ENCODE measurements around the gene NPEPPS. TPM values are rescaled to one million over a fixed set of nuclear protein-coding genes. Genes with fewer than 3 reads are reported as not detected.

Gene NPEPPS
- total RNA-seq, 1 experiment from 2014 or later, result 137 TPM

DNA sequence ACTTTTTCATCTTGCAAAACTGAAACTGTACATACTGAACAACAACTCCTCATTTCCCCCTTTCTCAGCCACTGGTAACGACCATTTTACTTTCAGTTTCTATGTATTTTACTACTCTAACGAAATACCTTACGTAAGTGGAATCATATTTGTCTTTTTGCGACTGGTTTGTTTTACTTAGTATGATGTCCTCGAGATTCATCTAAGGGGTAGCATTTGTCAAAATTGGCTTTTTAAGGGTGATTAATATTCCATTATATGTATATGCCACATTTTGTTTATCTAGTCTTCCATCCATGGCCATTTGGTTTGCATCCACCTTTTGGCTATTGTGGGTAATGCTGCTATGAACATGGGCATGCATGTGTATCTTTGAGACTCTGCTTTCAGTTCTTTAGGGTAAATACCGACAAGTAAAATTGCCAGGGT is 129.2 kb downstream of the NPEPPS start:
- Histone ChIP-seq H3K4me1 (ENCODE audit: control insufficient read depth, insufficient read depth, low read length) (peaks cover under 1% of the 10 kb centered on the region; the same call in 1 of the 2 replicates), H3K36me3 (ENCODE audit: control insufficient read depth, insufficient read depth, low read length) (peaks cover 77% of the 10 kb centered on the region), H3K9me3 (ENCODE audit: control insufficient read depth, insufficient read depth, low read depth, low read length) (no peaks in the 10 kb centered on the region), H3K27me3 (ENCODE audit: control insufficient read depth, insufficient read depth, low read length) (no peaks in the 10 kb centered on the region), H3K4me3 (ENCODE audit: low read depth in 2 of 2, low read length in 2 of 2) (no peak overlapping the region), H3K27ac (ENCODE audit: low read length) (no peak overlapping the region)
- DNase-seq (ENCODE audit: low read depth, low spot score) (no peak), ATAC-seq (no peak)
- CTCF ChIA-PET, result no interaction called here
- POLR2A ChIA-PET, result no interaction called here
- TF ChIP-seq SIN3A (IDR thresholded peaks at IDR 0.05; ENCODE audit: borderline replicate concordance, insufficient read depth, low read depth, low read length) (no peak), TCF7L2 (IDR thresholded peaks at IDR 0.05; ENCODE audit: low read depth, low read length) (no peak), POLR2AphosphoS5 (IDR thresholded peaks at IDR 0.05; ENCODE audit: low read depth, low read length) (no peak)
- TF ChIP-seq, protein P1, sequence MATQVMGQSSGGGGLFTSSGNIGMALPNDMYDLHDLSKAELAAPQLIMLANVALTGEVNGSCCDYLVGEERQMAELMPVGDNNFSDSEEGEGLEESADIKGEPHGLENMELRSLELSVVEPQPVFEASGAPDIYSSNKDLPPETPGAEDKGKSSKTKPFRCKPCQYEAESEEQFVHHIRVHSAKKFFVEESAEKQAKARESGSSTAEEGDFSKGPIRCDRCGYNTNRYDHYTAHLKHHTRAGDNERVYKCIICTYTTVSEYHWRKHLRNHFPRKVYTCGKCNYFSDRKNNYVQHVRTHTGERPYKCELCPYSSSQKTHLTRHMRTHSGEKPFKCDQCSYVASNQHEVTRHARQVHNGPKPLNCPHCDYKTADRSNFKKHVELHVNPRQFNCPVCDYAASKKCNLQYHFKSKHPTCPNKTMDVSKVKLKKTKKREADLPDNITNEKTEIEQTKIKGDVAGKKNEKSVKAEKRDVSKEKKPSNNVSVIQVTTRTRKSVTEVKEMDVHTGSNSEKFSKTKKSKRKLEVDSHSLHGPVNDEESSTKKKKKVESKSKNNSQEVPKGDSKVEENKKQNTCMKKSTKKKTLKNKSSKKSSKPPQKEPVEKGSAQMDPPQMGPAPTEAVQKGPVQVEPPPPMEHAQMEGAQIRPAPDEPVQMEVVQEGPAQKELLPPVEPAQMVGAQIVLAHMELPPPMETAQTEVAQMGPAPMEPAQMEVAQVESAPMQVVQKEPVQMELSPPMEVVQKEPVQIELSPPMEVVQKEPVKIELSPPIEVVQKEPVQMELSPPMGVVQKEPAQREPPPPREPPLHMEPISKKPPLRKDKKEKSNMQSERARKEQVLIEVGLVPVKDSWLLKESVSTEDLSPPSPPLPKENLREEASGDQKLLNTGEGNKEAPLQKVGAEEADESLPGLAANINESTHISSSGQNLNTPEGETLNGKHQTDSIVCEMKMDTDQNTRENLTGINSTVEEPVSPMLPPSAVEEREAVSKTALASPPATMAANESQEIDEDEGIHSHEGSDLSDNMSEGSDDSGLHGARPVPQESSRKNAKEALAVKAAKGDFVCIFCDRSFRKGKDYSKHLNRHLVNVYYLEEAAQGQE (IDR thresholded peaks at IDR 0.05; ENCODE audit: insufficient read depth in 1 of 2, low read depth in 2 of 2, low read length in 1 of 2), result no peak
- TF ChIP-seq, protein P2, sequence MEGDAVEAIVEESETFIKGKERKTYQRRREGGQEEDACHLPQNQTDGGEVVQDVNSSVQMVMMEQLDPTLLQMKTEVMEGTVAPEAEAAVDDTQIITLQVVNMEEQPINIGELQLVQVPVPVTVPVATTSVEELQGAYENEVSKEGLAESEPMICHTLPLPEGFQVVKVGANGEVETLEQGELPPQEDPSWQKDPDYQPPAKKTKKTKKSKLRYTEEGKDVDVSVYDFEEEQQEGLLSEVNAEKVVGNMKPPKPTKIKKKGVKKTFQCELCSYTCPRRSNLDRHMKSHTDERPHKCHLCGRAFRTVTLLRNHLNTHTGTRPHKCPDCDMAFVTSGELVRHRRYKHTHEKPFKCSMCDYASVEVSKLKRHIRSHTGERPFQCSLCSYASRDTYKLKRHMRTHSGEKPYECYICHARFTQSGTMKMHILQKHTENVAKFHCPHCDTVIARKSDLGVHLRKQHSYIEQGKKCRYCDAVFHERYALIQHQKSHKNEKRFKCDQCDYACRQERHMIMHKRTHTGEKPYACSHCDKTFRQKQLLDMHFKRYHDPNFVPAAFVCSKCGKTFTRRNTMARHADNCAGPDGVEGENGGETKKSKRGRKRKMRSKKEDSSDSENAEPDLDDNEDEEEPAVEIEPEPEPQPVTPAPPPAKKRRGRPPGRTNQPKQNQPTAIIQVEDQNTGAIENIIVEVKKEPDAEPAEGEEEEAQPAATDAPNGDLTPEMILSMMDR (IDR thresholded peaks at IDR 0.05), result no peak
- intact Hi-C loops (cut with micrococcal nuclease; ENCODE audit: unreplicated experiment), result no loop called here
- in situ Hi-C loops (cut with HindIII; ENCODE audit: low pct_unique_long_range_greater_than_20kb, low sequenced_read_pairs), result no loop called here
- no TSS peak for BruUV-seq (replicated peaks)

DNA sequence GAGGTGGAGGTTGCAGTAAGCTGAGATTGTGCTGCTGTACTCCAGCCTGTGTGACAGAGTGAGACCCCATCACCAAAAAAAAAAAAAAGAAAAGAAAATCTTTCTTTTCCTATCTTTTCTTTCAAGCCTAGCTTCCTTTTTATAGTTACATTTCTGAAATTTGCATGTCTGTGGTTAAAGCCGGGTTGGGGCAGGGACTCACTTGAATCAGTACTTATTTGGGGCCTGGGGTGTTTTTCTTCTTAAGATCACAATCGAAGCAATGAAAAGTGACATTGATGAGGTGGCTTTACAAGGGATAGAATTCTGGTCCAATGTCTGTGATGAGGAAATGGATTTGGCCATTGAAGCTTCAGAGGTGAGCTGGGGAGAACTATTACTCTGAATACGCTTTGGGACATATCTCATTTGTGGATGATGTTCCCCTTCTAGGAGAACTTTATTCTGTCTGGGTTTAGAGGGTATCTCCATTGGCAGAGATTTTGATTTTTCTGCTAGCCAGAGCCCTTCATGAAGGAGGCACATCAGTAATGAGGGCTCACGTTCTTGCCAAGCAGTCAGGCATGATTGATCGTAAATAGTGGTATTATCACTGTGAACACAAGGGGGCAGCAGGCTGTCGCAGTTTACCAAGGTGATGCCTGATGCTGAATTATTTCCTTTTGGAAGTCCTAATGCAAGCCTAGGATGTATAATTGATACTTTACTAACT is 133.2 kb downstream of the NPEPPS start:
- intact Hi-C loops (cut with micrococcal nuclease; ENCODE audit: unreplicated experiment), result no loop called here
- BruUV-seq (replicated peaks), result no TSS peak
- CTCF ChIA-PET, result interaction anchor here (0.6 to 1.0 kb wide), 3 partner anchors 9 to 1231 kb away, joined by 3 read pairs; no protein-coding TSS in a partner anchor

More for the DNA sequence above, 133.2 kb downstream of the NPEPPS start:
- peak; percentile 38 for DNase-seq (ENCODE audit: low read depth, low spot score)
- Histone ChIP-seq H3K27ac (ENCODE audit: low read length) (no peak overlapping the region), H3K9me3 (ENCODE audit: control insufficient read depth, insufficient read depth, low read depth, low read length) (no peaks in the 10 kb centered on the region), H3K36me3 (ENCODE audit: control insufficient read depth, insufficient read depth, low read length) (peaks cover 73% of the 10 kb centered on the region), H3K27me3 (ENCODE audit: control insufficient read depth, insufficient read depth, low read length) (no peaks in the 10 kb centered on the region), H3K4me3 (ENCODE audit: low read depth in 2 of 2, low read length in 2 of 2) (no peak overlapping the region), H3K4me1 (ENCODE audit: control insufficient read depth, insufficient read depth, low read length) (no peaks in the 10 kb centered on the region)
- TF ChIP-seq, protein P1 (IDR thresholded peaks at IDR 0.05; ENCODE audit: insufficient read depth in 1 of 2, low read depth in 2 of 2, low read length in 1 of 2), result no peak
- TF ChIP-seq POLR2AphosphoS5 (IDR thresholded peaks at IDR 0.05; ENCODE audit: low read depth, low read length) (peak; percentile 42; the same call in 1 of the 2 replicates), SIN3A (IDR thresholded peaks at IDR 0.05; ENCODE audit: borderline replicate concordance, insufficient read depth, low read depth, low read length) (no peak), TCF7L2 (IDR thresholded peaks at IDR 0.05; ENCODE audit: low read depth, low read length) (no peak)
- TF ChIP-seq, protein P2 (IDR thresholded peaks at IDR 0.05), result peak; percentile 90
- peak; percentile 87 for ATAC-seq
- in situ Hi-C loops (cut with HindIII; ENCODE audit: low pct_unique_long_range_greater_than_20kb, low sequenced_read_pairs), result no loop called here
- POLR2A ChIA-PET, result no interaction called here

All from Panc1 (cell line).